Activated CD4-positive, alpha-beta T cell treated with anti-CD3 and anti-CD28 coated beads, Interleukin-2, amount 50 U/mL, for 1 hour (primary cell): Measurements from ENCODE around the gene STARD9.
A peak's percentile ranks its signal among the peaks of the same experiment; 100 is the strongest.

Source experiments
- DNase-seq: peaks from one replicate; pipeline ENCODE4 v3.0.0-alpha.2; 2020

STARD9 gene

DNA sequence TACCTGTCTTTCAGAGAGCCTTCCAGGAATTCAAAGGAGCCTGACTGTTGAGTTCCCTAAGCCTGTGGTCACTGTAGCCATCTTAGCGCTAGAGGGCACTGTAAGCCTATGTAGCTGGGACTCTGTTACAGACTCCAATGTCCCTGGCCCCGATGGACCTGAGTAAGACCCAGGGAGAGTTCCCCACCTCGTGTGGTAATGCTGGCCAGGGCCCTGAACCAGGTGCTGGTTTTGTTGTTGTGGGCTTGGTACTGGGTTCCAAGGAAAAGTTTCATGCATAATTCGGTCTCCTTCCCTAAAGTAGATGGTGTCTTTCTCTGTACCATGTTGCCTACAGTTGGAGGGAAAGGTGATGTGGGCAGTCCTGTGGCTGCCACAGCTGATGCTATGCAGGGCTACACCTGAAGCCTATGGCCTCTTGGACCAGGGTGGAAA is 129.1 kb downstream of the STARD9 start:
- DNase-seq, result peak; percentile 51

GRCh38 chr15:42705336-42705735 is 129.9 kb downstream of the STARD9 start:
- DNase-seq, result no peak

DNA sequence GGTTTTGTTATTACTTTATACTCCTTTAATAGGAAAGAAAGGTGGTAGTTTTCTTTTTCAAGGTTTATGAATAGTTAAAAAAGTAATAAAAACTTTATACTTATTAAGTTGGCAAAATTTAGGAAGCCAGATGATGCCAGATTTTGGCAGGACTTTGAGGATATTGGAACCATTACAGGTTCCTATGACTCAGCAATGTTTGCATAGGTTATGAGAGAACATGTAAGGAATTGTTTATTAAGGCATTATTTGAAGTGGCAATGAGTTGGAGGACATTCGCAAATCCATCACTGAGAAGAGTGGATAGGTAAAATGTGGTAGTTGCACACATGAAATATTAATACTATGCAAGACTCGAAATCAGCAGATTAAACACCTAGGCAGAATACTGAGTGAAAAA is 131.7 kb downstream of the STARD9 start:
- no peak for DNase-seq

- no peak for DNase-seq
These were observed 132.6 kb downstream of the STARD9 start for GRCh38 chr15:42707873-42708544.

DNA sequence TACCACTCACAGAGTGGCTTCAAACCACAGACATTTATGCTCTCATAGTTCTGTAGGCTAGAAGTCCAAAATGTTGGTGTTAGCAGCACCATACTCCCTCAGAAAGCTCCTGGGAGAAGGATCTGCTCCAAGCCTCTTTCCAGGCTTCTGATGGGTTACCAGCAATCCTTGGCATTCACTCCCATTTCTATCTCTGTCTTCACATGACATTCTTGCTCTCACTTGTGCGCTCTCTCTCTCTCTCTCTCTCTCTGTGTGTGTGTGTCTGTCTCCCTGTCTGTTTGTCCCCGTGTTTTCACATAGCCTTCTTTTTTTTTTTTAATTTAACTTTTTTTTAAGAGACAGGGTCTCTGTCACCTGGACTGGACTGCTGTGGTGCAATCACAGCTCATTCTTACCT is 135.3 kb downstream of the STARD9 start:
- no peak for DNase-seq

DNA sequence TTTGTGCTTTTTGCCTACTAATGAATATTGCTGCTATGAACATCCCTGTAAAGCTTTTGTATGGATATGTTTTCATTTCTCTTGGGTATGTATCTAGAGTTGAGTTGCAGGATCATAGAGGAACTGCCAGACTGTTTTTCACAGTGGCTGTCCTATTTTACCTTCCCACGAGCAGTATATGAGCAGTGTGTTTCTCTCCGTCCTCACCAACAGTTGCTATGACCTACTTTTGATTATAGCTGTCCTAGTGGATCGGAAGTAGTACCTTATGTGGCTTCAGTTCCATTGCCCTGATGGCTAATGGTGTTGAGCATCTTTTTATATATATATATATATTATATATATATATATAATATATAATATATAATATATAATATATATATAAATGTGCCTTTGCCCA is 136.3 kb downstream of the STARD9 start:
- DNase-seq, result no peak

- no peak for DNase-seq
These were observed 137.2 kb downstream of the STARD9 start for GRCh38 chr15:42712584-42712983.

DNA sequence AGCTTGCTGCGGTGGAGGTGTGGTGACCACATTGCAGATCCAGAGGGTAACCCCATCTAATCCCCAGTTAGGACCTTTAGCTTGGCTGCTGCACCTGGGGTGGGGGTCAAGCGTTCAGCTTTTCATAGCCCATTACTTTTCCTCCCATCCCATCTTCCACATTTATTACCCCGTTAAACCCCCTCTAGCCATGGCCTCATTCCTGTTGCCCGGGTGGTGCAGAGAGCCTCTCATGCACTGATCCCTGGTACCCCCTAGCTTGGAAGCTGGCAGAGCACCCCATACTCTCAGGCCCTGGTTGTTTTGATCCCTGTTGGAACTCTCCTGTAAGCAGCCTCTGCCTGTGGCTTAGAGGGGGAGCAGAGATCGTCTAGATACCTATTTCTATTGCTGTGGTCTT is 140.7 kb downstream of the STARD9 start:
- DNase-seq, result no peak

DNA sequence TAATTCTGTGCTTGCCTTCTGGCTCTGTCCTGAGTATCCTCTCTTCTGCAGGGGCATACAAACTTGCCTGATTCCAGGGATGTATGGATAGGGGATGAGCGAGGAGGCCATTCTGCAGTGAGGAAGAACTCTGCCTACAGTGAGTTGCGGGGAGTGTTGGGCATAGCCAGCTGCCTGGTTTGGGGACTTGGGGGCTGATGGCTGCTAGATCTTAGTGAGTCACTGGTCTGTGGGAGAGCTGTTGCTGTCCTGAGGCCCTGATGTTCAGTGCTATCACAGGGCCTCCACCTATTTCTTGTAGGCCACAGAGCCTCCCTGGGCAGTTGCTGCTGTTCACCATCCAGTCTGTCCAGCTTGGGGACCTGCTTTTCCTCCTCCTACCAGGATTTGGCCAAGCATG is 141.2 kb downstream of the STARD9 start:
- no peak for DNase-seq

DNA sequence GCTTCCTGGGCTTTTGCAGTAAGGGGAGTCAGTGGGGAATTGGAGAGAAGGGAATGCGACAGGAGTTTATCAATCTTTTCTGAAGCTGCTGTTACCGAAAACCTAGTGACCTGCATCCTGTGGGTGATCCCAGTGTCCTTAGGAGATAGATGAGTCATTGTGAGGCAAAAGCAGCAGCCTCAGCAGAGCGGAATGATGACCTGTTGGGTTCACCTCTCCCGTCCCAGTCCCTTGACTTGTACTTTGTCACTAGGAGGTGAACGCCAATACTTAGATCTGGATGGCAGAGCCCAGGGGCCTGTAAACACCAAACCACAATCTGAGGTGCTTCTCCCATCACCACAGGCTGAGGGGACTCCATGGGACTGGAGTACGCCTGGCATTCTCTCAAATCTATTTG is 143.6 kb downstream of the STARD9 start:
- no peak for DNase-seq

DNA sequence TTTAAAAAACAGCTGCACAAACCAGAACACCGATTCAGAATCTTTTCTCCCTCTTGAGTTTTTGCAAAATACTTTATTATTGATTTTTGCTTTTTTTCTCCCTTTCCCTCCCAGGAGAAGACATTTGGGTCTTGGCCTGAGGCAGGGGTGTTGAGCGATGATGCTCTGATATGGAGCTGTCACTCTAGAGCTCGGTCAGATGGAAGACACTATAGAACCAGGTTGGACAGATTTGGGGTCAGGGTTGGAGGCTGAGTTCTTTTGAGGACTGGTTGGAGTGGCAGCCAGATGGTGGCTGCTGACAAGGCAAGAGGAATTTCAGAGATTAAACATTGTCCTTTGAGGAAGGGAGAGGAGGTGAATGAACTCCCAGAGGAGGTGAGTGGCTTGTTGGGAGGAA is 144.7 kb downstream of the STARD9 start:
- DNase-seq, result no peak

GRCh38 chr15:42721016-42721415 is 145.6 kb downstream of the STARD9 start:
- DNase-seq, result no peak

DNA sequence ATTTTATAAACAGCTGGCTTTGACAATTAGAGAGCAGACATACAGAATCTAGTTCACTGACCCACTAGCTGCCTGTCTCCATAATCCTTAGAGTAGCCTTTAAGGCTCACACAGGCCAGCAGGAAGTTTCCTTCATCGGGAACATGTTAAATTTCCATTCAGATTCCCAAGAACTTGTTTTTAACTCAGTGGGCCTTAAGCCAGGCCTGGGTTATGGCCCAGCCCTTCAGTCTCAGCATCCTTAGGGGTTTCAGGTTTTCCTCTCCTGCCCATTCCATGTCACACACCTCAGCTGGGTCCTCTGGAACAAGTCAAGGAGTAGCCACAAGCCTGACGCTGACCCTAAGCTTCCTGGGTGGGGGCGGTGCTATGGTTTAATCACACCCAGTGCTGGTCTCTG is 146.5 kb downstream of the STARD9 start:
- no peak for DNase-seq

GRCh38 chr15:42723068-42723467 is 147.7 kb downstream of the STARD9 start:
- no peak for DNase-seq

GRCh38 chr15:42724276-42724675 is 148.9 kb downstream of the STARD9 start:
- DNase-seq, result no peak

DNA sequence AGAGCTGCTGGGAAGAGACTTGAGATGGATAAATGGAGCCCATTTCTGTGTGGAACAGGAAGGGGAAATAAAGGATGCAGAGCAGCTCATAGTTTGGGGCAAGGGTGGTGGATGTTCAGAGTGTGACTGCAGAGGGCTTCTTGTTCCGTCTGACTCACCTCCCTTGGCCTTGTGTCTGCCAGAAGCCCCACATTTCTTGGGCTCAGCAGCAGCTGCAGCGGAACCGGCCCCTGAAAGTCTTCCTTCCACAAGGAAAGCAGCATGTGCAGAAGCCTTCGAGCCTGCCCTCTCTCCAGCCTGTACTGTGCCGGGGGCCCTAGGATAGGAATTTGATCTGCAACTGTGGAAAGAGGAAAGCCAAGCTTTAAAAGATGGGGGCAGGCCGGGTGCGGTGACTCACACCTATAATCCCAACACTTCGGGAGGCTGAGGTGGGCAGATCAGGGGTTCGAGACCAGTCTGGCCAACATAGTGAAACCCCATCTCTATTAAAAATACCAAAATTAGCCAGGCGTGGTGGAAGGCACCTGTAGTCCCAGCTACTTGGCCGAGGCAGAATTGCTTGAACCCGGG is 150.0 kb downstream of the STARD9 start:
- DNase-seq, result no peak

GRCh38 chr15:42726114-42726513 is 150.7 kb downstream of the STARD9 start:
- DNase-seq, result no peak

- DNase-seq, result no peak
These were observed 152.5 kb downstream of the STARD9 start for GRCh38 chr15:42727750-42728381.

DNA sequence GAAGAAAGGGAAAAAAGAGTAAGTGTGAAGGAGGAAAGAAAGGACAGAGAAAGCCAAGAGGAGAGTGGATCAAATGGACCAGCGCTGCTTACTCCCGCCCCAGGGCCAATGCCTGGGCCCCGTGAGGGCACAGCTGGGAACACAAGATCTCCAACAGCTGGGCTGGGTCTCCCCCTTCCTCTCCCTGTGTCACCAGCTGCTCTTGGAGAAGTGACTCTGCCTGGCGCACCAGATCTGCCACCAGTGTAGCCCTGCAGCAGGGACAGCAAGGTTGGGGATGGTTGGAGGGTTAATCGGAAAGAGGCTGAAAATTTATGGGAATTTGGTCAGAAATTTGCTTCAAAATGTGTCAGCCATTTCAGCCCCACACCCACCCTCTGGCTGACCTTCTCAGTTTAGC is 153.2 kb downstream of the STARD9 start:
- no peak for DNase-seq

DNA sequence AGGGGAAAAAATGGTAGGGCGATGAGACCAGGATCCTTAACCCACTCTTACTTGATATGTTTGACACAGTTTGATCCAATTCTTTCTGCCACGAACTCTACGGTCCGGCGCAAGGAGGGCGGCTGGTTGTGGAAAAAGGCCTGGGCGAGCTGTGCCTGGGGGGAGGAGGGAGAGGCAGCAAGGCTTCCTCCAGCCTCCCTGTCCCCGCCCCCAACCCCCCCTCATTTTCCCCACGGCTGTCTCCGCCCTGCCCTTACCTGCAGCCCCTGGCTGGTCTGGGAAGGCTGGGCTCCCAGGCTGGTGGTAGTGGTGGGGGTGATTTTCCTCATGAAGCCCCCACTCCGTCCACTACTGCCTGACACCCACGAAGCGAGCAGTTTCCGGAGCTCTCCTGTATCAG is 153.6 kb downstream of the STARD9 start:
- no peak for DNase-seq

GRCh38 chr15:42729409-42729808 is 154.0 kb downstream of the STARD9 start:
- DNase-seq, result no peak

- DNase-seq, result no peak
These were observed 154.7 kb downstream of the STARD9 start for GRCh38 chr15:42730135-42730534.

DNA sequence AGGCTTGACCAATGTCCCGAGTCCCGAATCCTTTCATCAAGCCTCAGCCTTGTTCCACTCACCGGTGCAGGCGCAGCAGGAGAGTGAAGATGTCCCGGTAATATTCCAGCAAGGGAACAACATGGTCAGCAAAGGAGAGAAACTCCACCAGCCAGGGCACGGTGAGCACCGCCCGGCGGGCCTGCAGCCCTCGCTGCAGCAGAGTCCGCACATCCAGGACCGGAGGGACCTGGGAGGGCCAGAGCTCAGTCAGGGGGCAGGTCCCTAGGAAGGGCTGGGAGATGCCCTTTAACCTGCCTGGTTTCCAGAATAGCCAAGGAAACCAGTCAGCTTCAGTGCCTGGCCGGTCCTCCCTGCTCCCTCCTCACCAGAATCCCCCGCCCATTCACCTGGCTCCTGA is 155.1 kb downstream of the STARD9 start:
- no peak for DNase-seq

DNA sequence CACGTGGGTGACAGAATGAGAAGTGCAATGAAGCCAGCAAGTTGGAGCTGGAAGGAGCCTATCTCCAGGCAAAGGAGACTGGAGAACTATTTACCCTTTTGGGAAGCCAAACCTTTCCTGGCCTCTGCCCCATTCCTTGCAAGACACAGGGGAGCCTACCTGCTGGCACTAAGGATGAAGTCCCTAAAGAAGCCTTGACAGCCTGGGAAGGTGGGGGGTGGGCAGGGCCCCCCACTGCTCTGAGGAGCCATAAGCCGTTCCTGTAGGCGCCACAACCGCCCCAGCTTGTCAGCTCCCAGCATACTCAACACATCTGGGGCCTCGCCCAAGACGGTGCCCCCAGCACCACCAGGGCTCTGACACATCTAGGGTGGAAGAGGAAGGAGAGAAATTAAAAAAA is 156.1 kb downstream of the STARD9 start:
- no peak for DNase-seq
